ENCODE results near the gene ZNF280B.
"Not testable (repeated sequence)": the region's sequence is repeated elsewhere in the genome, so short reads cannot be mapped to it uniquely, and the experiment has no call there.

ZNF280B gene

DNA sequence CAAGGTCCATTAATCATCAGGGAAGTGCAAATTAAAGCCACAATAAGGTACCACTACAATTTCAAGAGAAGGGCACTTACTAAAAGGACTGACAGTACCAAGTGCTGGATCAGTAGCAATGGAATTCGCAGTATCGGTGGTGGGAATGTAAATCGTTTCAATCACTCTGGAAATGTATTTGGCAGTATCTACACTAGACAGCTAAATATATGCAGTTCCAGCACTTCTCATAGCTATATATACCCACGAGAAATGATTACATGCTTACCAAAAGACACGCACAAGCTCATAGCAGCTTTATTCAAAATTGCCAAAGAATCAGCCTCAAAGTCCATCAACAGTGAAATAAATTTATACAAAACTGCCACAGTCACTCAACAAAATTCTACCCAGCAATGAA lies 4.4 kb upstream of the ZNF280B start:
- Histone ChIP-seq H3K79me2 (ENCODE audit: insufficient read depth, low read length) (peaks cover 6% of the 10 kb centered on the region), H3K27me3 (ENCODE audit: insufficient read depth, low read length, poor library complexity) (peaks cover 2% of the 10 kb centered on the region), H3K36me3 (ENCODE audit: insufficient read depth, low read length) (no peaks in the 10 kb centered on the region), H3K4me3 (ENCODE audit: low read depth in 1 of 2, low read length in 2 of 2) (no peak overlapping the region), H3K4me1 (ENCODE audit: insufficient read depth, low read length) (peaks cover 8% of the 10 kb centered on the region), H3K9ac (ENCODE audit: low read depth, low read length) (no peak overlapping the region), H3K27ac (ENCODE audit: low read length) (no peak overlapping the region), H4K20me1 (ENCODE audit: insufficient read depth, low read length) (no peaks in the 10 kb centered on the region), H2AFZ (ENCODE audit: low read depth, low read length) (no peak overlapping the region), H3K9me3 (ENCODE audit: insufficient read depth, low read length, severe bottlenecking) (peaks cover 10% of the 10 kb centered on the region), H3K4me2 (ENCODE audit: insufficient read depth, low read length) (no peak overlapping the region)
- no peak for DNase-seq
- ATAC-seq (ENCODE audit: insufficient read depth, low read depth): no peak
- TF ChIP-seq, protein P1, sequence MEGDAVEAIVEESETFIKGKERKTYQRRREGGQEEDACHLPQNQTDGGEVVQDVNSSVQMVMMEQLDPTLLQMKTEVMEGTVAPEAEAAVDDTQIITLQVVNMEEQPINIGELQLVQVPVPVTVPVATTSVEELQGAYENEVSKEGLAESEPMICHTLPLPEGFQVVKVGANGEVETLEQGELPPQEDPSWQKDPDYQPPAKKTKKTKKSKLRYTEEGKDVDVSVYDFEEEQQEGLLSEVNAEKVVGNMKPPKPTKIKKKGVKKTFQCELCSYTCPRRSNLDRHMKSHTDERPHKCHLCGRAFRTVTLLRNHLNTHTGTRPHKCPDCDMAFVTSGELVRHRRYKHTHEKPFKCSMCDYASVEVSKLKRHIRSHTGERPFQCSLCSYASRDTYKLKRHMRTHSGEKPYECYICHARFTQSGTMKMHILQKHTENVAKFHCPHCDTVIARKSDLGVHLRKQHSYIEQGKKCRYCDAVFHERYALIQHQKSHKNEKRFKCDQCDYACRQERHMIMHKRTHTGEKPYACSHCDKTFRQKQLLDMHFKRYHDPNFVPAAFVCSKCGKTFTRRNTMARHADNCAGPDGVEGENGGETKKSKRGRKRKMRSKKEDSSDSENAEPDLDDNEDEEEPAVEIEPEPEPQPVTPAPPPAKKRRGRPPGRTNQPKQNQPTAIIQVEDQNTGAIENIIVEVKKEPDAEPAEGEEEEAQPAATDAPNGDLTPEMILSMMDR (IDR thresholded peaks at IDR 0.05; ENCODE audit: borderline replicate concordance, extremely low read depth, low read length, poor library complexity, severe bottlenecking): no peak
- TF ChIP-seq EZH2 (IDR thresholded peaks at IDR 0.05; ENCODE audit: borderline replicate concordance, low read depth, low read length, severe bottlenecking): no peak

DNA sequence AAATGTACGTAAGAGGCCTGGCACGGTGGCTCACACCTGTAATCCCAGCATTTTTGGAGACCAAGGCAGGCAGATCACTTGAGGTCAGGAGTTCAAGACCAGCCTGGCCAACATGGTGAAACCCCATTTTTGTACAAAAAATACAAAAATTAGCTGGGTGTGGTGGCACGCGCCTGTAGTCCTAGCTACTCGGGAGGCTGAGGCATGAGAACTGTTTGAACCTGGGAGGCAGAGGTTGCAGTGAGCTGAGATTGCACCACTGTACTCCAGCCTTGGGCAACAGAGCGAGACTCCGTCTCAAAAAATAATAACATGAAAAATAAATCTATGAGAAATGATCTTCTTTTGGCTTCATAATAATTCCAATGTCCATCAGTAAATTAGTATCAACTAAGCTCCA lies 2.3 kb upstream of the ZNF280B start:
- not testable (repeated sequence) for H3K27me3 ChIP-seq (ENCODE audit: insufficient read depth, low read length, poor library complexity); H4K20me1 ChIP-seq (ENCODE audit: insufficient read depth, low read length); H3K27ac ChIP-seq (ENCODE audit: low read length); H3K4me3 ChIP-seq (ENCODE audit: low read depth in 1 of 2, low read length in 2 of 2); H2AFZ ChIP-seq (ENCODE audit: low read depth, low read length); ATAC-seq (ENCODE audit: insufficient read depth, low read depth); H3K4me2 ChIP-seq (ENCODE audit: insufficient read depth, low read length); DNase-seq; H3K9ac ChIP-seq (ENCODE audit: low read depth, low read length)
- Histone ChIP-seq H3K79me2 (ENCODE audit: insufficient read depth, low read length) (peaks cover 26% of the 10 kb centered on the region), H3K36me3 (ENCODE audit: insufficient read depth, low read length) (peaks cover 12% of the 10 kb centered on the region), H3K9me3 (ENCODE audit: insufficient read depth, low read length, severe bottlenecking) (peaks cover 10% of the 10 kb centered on the region), H3K4me1 (ENCODE audit: insufficient read depth, low read length) (peaks cover 26% of the 10 kb centered on the region)

DNA sequence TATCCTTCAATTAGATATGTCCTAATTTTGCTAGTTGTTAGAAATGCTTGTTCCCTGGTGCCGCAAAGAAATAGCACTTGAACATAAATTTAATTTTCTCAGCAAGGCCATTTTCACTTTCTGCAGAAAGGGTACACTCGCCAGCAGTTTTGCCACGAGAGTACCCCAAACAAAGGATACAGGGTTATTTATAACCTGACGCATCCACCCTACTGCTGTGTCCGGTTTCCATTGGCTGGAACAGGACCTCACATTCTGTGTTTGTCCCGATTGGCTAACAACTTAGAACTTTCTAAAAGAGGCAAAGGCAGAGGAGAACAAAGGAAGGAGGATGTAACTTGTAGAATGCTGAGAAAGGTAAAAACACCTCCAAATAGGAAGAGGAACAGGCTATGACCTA lies 1.4 kb upstream of the ZNF280B start:
- Histone ChIP-seq H3K79me2 (ENCODE audit: insufficient read depth, low read length) (peaks cover 28% of the 10 kb centered on the region), H3K36me3 (ENCODE audit: insufficient read depth, low read length) (peaks cover 19% of the 10 kb centered on the region), H3K4me1 (ENCODE audit: insufficient read depth, low read length) (peaks cover 26% of the 10 kb centered on the region), H3K9me3 (ENCODE audit: insufficient read depth, low read length, severe bottlenecking) (peaks cover 10% of the 10 kb centered on the region)
- H3K9ac ChIP-seq (ENCODE audit: low read depth, low read length); H3K4me2 ChIP-seq (ENCODE audit: insufficient read depth, low read length); H4K20me1 ChIP-seq (ENCODE audit: insufficient read depth, low read length); H2AFZ ChIP-seq (ENCODE audit: low read depth, low read length); DNase-seq; H3K27ac ChIP-seq (ENCODE audit: low read length); H3K4me3 ChIP-seq (ENCODE audit: low read depth in 1 of 2, low read length in 2 of 2); ATAC-seq (ENCODE audit: insufficient read depth, low read depth); H3K27me3 ChIP-seq (ENCODE audit: insufficient read depth, low read length, poor library complexity): not testable (repeated sequence)

DNA sequence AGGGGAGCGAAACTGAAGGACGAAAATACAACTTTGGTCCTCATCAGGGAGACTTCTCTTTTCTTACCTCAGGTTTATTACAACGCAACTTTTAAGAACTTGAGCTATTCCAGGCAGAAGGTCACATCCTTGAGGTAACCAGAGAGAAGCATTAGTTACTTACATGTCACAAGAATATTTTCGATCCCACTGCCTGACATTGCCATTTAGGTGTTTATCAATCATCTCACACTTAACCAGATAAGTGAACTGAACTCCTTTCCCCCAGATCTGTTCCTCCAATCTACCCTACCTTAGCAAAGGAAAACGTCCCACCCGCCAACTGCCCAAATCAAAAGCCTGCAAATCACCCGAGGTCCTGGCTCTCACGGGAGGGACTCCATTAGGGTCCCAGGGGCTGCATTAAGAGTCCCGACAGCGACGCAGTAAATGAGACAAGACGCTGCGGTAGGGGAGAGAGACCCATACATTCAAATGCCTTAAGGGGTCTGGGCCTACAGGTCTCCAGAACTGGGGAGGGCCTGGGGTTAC lies 734 bp downstream of the ZNF280B start:
- H3K27me3 ChIP-seq (ENCODE audit: insufficient read depth, low read length, poor library complexity): peaks cover 2% of the 10 kb centered on the region
- no peak for DNase-seq
- peak overlapping the region; percentile 75 for H3K27ac ChIP-seq (ENCODE audit: low read length)

More for the DNA sequence above, 734 bp downstream of the ZNF280B start:
- peak overlapping the region; percentile 82 to 93 for H3K4me3 ChIP-seq (ENCODE audit: low read depth in 1 of 2, low read length in 2 of 2)
- peak overlapping the region; percentile 84 for H3K9ac ChIP-seq (ENCODE audit: low read depth, low read length)
- ATAC-seq (ENCODE audit: insufficient read depth, low read depth): peak; percentile 27
- peaks cover 26% of the 10 kb centered on the region for H3K4me1 ChIP-seq (ENCODE audit: insufficient read depth, low read length)
- peaks cover 29% of the 10 kb centered on the region for H3K79me2 ChIP-seq (ENCODE audit: insufficient read depth, low read length)
- H2AFZ ChIP-seq (ENCODE audit: low read depth, low read length): peak overlapping the region; percentile 100
- H4K20me1 ChIP-seq (ENCODE audit: insufficient read depth, low read length): no peaks in the 10 kb centered on the region
- H3K36me3 ChIP-seq (ENCODE audit: insufficient read depth, low read length): peaks cover 36% of the 10 kb centered on the region
- H3K9me3 ChIP-seq (ENCODE audit: insufficient read depth, low read length, severe bottlenecking): peaks cover 10% of the 10 kb centered on the region
- H3K4me2 ChIP-seq (ENCODE audit: insufficient read depth, low read length): peak overlapping the region; percentile 94
- TF ChIP-seq, protein P1 (IDR thresholded peaks at IDR 0.05; ENCODE audit: borderline replicate concordance, extremely low read depth, low read length, poor library complexity, severe bottlenecking): no peak
- no peak for TF ChIP-seq EZH2 (IDR thresholded peaks at IDR 0.05; ENCODE audit: borderline replicate concordance, low read depth, low read length, severe bottlenecking)

All from DND-41 (cell line).